H1 (cell line): ENCODE measurements around the gene BBS2.

ENCODE experiments used
- CEBPB ChIP-seq: IDR thresholded peaks from 2 replicates; pipeline ENCODE4 v1.6.1; 2012; ENCODE audit warnings: low read depth, low read length
- FOSL1 ChIP-seq: IDR thresholded peaks from 2 replicates; pipeline ENCODE4 v1.6.1; 2011; ENCODE audit warnings: mild to moderate bottlenecking, low read depth, low read length, moderate library complexity; ENCODE audit not compliant: insufficient read depth
- POLR2AphosphoS5 ChIP-seq: IDR thresholded peaks from 2 replicates; pipeline ENCODE4 v1.6.1; 2011; ENCODE audit warnings: low read depth, low read length

- TF ChIP-seq POLR2AphosphoS5: no peak
- TF ChIP-seq CEBPB: no peak
- no peak for TF ChIP-seq FOSL1
Measured at GRCh38 chr16:56549744-56550385, 30.0 kb upstream of the BBS2 start.
